ENCODE results near the gene PKP3. TPM values are rescaled to one million over a fixed set of nuclear protein-coding genes. Genes with fewer than 3 reads are reported as not detected.

The PKP3 gene
- total RNA-seq, 1 donor from 2014 or later: 20.6 TPM

DNA sequence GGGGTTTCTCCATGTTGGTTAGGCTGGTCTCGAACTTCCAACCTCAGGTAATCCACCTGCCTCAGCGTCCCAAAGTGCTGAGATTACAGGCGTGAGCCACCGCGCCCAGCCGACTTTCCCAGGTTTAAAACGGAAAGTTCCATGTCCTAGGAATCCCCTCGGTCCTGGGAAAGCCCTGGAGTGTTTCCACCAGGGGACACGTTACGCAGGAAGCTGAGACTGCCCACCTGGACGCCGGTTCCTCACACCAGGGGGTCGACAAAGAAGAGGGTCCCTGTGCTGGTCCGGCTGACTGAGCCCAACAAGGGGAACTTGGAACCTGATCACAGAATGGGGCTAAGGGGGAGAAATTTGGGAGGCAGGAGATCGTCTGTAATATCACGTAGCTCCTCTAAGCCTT lies 28.2 kb upstream of the PKP3 start:
- TF ChIP-seq, protein P1, sequence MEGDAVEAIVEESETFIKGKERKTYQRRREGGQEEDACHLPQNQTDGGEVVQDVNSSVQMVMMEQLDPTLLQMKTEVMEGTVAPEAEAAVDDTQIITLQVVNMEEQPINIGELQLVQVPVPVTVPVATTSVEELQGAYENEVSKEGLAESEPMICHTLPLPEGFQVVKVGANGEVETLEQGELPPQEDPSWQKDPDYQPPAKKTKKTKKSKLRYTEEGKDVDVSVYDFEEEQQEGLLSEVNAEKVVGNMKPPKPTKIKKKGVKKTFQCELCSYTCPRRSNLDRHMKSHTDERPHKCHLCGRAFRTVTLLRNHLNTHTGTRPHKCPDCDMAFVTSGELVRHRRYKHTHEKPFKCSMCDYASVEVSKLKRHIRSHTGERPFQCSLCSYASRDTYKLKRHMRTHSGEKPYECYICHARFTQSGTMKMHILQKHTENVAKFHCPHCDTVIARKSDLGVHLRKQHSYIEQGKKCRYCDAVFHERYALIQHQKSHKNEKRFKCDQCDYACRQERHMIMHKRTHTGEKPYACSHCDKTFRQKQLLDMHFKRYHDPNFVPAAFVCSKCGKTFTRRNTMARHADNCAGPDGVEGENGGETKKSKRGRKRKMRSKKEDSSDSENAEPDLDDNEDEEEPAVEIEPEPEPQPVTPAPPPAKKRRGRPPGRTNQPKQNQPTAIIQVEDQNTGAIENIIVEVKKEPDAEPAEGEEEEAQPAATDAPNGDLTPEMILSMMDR (conservative IDR thresholded peaks at IDR 0.05; ENCODE audit: low read depth, low read length): no peak
- no peak overlapping the region for H3K4me3 ChIP-seq (ENCODE audit: low read depth, low read length)
- DNase-seq (ENCODE audit: low read depth): no peak

DNA sequence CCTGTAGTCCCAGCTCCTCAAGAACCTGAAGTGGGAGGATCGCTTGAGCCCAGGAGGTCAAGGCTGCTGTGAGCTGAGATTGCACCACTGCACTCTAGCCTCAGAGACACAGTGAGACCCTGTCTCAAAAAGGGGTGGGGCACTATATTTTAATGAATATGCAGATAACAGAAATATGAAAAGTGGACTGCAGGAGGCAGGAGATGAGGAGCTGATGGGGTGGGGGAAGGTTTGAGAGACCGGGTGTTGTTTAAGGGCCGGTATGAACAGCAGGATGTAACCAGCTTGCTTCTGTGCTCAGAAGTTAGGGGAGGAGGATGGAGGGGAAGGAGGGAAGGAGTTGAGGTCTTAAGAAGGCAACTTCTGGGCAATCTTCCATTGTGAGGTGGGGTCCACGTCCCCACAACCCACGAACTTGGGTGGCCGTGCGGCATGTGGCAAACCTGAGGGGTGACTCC lies 26.0 kb upstream of the PKP3 start:
- H3K4me3 ChIP-seq (ENCODE audit: low read depth, low read length): no peak overlapping the region
- no peak for DNase-seq (ENCODE audit: low read depth)
- TF ChIP-seq, protein P1 (conservative IDR thresholded peaks at IDR 0.05; ENCODE audit: low read depth, low read length): no peak

DNA sequence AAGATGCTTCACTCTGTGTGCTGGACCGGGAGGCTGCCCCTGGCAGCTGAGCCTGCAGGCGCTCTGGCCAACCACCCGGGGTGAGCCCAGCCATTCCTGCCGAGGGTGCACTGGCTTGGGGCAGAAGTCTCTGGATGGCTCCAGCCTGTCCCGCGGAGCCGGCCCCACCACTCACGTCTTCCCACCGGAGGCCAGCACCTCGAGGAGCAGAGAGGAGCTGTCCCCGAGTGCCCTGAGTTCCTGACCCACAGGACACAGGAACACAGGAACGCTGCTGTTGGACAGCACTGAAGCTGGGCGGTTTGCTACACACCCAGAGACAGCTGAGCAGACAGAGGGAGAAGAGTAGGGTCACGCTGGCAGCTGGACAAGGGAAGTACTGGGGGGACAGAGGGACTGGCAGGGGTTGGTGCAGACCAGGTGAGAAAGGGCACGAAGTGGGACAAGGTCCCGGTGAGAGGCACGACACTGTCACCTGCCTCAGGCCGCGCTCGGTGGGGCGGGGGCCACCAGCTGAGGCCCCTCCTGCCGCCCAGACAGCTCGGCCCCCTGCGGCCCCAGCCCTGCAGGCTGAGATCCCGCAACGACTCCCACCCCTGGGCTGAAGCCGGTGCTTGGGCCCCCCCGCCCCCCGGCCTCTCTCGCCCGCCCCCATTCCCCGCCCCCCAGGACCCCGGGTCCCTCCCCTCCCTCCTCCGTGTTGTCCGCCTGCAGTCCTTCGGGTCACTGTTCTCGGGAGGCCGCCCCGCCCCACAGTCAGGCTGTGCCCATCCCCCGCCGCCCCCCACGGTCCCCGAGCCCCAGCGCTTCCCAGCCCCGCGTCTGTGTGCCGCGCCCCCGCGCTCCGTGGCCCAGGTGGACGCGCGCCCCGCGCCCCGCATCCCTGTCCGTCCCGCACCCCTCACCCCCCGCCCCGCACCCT lies 25.3 kb upstream of the PKP3 start:
- no peak for DNase-seq (ENCODE audit: low read depth)
- TF ChIP-seq, protein P1 (conservative IDR thresholded peaks at IDR 0.05; ENCODE audit: low read depth, low read length): no peak

DNA sequence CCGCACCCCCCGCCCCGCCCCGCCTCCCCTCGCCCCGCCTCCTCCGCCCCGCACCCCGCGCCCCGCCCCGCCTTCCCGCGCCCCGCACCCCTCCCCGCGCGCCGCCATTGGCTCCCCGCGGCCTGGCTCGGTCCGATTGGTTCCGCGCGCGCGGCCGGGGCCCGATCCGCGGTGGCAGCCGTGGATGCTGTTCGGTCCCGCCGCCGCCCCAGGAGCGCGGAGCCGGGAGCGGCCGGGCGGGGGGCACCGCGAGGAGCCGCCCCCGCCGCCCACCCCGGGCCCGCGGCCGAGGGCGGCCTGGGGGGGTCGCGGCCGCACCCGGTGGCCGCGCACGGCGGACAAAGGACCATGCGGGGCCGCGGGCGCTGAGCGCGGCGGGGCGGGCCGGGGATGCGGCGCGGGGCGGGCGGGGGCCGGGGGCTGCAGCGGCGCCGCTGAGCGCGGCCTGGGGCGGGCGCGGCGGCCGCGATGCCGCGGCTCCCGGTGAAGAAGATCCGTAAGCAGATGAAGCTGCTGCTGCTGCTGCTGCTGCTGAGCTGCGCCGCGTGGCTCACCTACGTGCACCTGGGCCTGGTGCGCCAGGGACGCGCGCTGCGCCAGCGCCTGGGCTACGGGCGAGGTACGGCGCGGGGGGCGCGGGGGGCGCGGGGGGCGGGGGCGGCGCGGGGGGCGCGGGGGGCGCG lies 24.5 kb upstream of the PKP3 start, which contains the start of gene B4GALNT4:
Gene B4GALNT4 (plus strand): TSS at position 164 of the 683 bp plus-strand sequence. CDS start 305 bp downstream, at position 469.
- peak within 1 kb of the TSS; percentile 14 for H3K4me3 ChIP-seq (ENCODE audit: low read depth, low read length)
- TF ChIP-seq, protein P1 (conservative IDR thresholded peaks at IDR 0.05; ENCODE audit: low read depth, low read length): no peak
- DNase-seq (ENCODE audit: low read depth): no peak

More for the DNA sequence above, 25.3 kb upstream of the PKP3 start:
- no peak overlapping the region for H3K4me3 ChIP-seq (ENCODE audit: low read depth, low read length)

DNA sequence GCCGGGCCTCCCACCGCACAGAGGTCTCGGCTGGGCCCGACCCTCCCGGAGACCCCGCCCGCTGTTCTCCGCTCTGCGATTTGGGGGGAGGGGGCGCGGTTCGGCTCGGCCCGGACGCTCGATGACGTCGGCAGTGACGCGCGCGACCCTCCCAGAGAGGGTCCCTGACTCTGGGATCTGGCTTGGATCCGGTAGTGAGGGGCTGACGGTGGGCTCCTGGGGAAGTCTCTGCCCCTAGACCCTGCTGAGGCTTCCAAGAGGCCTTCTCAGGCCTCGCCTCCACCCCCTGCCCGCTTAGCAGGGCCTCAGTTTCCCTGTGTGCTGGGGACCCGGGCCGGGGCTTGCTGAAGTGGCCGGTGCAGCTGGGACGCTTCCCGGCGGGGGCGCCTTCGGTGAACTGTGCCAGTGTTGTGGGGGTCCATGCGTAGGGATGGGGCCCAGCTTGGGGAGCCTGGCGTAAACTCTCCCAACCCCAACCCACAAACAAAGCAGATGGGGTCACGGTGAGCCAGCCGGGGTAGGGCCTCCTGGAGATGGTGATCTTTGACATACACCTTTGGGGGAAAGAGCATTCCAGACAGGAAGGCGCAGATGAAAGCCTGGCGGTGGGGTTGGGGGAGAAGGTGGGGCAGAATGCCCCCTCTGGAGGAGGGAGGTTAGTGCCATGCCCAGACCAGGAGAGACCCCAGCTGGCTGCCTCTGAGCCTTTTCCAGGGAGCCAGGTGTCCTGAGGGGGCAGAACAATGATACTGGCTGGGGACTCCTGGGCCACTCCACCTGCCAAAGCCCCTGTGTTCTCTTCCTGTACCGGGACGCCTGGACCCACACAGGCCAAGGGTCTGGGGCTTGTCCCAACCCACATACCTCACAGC lies 23.7 kb upstream of the PKP3 start:
- TF ChIP-seq, protein P1 (conservative IDR thresholded peaks at IDR 0.05; ENCODE audit: low read depth, low read length): no peak
- peak overlapping the region; percentile 14 for H3K4me3 ChIP-seq (ENCODE audit: low read depth, low read length)
- DNase-seq (ENCODE audit: low read depth): no peak

DNA sequence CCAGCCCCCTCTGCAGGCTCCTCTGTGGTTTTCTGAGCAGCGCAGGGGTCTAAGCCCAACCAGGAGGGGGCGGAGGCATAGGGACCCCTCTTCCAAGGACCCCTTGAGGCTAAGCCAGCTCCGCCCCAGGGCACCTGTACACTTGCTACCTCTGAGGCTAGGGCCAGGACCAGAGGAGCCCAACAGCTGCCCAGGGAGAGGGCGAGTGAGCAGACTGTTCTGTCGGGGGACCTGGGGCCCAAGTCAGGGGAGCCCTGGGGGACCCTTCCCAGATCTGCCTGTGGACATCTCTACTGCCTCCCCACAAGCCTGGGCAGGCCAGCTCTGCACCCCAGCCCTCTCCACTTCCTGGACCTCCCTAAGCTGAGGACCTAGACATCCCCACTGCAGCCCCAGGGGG lies 23.0 kb upstream of the PKP3 start:
- no peak for DNase-seq (ENCODE audit: low read depth)
- TF ChIP-seq, protein P1 (conservative IDR thresholded peaks at IDR 0.05; ENCODE audit: low read depth, low read length): no peak

More for the DNA sequence above, 23.0 kb upstream of the PKP3 start:
- no peak overlapping the region for H3K4me3 ChIP-seq (ENCODE audit: low read depth, low read length)
